ENCODE measurements around the gene NEDD4L. TPM values are rescaled to one million over a fixed set of nuclear protein-coding genes. Genes with fewer than 3 reads are reported as not detected.
"Not testable (repeated sequence)": the region's sequence is repeated elsewhere in the genome, so short reads cannot be mapped to it uniquely, and the experiment has no call there.

Gene NEDD4L
- polyA plus RNA-seq, 5 donors, result 62.8 to 107 (median 98.9) TPM

DNA sequence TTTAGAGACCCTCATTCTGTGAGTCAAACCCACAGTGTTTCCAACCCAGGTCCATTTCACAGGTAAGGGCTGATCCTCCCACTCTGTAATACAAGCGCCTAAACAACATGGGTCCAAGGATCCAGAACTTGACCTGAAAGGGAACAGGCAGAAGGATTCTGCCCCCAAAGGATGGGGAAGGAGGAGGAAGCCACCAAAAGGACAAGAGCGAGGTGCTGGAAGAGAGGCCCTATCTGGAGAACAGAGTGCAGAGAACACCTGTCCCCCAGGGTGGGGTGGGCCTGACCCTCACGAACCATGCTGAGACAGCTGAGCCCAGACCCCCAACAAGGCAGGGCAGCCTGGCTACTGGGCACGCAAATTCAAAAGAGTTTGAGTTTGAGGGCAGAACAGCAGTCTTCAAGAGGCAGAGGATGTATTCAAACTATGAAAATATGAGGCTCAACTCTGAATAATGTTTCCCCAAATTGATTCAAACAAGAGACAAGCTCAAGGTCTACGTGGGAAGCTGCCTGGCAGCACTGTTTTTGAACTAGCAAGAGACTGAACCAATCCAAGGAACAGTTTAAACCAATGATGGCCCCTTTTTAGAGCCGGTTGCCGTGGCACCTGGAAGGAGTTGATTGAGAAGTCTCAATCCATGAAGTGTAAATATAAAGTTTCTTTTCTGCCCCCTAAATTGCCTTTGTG lies 372.1 kb downstream of the NEDD4L start:
- DNase-seq, result no peak

DNA sequence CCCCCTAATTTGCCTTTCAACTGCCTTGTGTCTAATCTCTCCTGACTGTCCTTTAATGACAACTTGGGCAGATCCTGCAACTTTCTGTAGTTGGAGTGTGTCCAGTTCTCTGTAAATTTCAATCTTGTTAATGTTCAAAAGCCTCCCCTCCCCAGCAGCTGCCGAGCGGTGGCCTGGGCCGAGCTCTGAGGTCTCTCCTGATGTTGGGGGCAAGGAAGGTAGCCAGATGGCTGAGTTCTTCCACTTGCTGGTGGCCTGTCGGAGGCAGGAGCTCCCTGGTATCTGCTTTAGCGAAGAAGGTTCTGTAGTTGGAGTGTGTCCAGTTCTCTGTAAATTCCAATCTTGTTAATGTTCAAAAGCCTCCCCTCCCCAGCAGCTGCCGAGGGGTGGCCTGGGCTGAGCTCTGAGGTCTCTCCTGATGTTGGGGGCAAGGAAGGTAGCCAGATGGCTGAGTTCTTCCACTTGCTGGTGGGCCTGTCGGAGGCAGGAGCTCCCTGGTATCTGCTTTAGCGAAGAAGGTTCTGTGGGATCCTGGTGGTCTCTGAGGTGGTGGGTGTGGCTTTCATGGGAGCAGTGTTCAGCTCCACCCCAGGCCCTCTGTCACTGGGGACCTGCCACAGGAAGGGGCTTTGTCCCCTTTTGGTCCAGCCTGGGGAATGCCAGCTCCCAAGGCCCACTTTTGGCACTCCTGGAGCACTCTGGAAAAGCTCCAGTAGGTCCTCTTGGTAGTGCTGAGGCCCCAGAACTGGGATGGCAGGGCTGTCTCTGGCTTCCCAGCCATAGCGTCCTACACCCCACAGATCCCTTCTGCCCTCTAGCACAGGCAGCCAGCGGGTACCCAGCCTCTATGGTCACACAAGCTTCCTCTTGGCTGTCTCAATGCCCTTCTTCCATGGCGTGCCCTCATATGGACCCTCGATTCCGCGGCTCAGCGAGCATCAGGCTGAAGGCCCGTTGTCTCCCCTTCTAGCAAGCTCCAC lies 373.0 kb downstream of the NEDD4L start:
- DNase-seq, result no peak

GRCh38 chr18:58417752-58418151 lies 373.7 kb downstream of the NEDD4L start:
- no peak for DNase-seq

- no peak for DNase-seq
Observed at GRCh38 chr18:58418361-58418760, 374.3 kb downstream of the NEDD4L start.

- no peak for DNase-seq
Observed at GRCh38 chr18:58419587-58420199, 375.7 kb downstream of the NEDD4L start.

- no peak for DNase-seq
Observed at GRCh38 chr18:58426611-58427010, 382.6 kb downstream of the NEDD4L start.

GRCh38 chr18:58427321-58427720 lies 383.3 kb downstream of the NEDD4L start:
- DNase-seq, result no peak

DNA sequence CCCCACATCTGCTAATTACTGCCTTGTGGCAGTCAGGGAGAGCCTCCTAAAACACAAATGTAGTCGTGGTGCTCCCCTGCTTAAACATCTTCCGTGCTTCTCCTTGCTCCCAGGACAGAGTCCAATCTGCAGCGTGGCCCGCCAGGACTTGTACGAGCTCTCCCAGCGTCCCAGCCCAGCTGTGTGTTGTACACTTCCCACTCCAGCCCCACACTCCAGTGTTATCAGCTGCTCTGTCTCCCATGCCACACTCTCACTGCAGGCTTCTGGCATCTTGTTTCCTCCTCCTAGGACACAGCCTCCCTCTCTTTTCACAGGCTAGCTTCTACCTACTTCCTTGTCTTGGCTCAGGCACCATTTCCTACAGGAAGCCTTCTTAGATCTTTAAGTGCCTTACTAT lies 385.4 kb downstream of the NEDD4L start:
- DNase-seq, result peak; percentile 47 to 55

GRCh38 chr18:58431215-58431614 lies 387.2 kb downstream of the NEDD4L start:
- DNase-seq, result no peak

DNA sequence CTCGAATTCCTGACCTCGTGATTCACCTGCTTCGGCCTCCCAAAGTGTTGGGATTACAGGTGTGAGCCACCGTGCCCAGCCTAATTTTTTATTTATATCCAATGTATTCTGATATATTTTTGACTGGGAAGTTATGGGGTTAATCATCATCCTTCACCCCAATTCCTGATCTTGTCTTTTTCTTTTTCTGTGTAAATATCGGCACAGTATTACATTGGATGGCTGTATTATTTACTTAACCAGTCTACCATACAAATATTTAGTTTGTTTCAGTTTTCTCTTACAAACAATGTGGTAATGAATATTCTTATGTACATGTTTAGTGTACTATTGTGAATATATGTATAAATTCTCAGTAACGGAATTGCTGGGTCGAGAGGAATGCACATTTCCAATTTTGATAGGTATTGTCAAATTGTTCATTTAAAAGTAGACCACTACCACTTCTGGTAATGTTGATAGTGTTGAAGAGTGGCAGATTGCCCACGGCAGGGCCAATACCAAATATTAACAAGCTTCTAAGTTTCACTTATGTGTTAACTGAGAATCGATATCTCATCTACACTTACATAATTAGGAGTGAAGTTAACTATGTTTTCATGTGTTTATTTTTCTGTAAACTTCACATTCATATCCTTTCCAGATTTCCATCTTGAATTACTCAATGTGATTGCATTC lies 388.2 kb downstream of the NEDD4L start:
- DNase-seq, result no peak

DNA sequence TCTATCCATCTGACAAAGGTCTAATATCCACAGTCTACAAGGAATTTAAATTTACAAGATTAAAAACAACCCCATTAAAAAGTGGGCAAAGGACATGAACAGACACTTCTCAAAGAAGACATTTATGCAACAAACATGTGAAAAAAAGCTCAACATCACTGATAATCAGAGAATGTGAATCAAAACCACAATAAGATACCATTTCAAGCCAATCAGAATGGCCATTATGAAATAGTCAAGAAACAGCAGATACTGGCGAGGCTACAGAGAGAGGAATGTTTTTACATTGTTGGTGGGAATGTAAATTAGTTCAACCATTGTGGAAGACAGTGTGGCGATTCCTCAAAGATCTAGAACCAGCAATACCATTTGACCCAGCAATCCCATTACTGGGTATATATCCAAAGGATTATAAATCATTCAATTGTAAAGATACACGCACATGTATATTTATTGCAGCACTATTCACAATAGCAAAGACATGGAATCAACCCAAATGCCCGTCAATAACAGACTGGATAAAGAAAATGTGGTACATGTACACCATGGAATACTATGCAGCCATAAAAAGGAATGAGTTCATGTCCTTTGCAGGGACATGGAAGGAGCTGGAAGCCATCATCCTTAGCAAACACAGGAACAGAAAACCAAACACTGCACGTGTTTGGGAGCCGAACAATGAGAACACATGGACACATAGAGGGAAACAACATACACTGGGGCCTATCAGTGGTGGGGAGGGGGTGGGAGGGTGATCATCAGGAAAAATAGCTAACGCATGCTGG lies 391.4 kb downstream of the NEDD4L start:
- not testable (repeated sequence) for DNase-seq

DNA sequence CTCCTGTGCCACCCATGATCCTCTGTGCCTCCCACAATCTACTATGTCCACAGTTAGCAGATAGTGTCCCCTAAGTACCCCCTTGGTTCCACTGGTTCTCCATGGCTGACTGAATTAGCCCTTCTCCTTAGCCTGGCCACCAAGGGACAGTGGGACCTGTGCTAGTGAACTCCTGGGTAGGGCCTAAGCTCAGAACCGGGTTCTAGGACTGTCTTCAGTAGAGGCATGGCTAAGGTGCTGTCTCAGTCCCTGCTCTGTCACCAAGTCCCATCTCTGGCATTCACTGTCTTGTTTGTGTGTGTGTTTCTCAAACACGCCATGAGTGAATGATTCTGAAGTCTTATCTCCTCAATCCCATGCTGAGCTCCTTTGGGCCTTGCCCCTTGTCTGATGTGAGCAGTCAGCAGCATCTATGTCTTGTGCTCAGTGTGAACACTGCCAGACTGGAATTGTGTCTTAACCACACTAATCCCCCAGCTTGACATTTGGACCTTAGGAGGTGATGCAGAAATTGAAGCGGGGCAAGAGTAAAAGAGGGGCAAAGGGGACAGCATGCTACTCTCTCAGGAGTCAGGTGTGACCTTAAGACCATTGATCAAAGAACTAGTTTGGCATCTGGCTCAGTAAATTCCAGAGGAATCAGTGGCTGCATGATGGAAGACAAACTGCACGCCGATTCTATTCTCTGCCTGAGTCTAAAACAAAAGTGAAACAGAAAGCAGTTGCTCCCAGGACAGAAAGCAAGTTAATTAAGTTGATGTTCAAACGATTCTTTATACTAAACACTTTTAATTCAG lies 394.3 kb downstream of the NEDD4L start:
- DNase-seq, result no peak

- no peak for DNase-seq
Observed at GRCh38 chr18:58438958-58439300, 394.9 kb downstream of the NEDD4L start.

DNA sequence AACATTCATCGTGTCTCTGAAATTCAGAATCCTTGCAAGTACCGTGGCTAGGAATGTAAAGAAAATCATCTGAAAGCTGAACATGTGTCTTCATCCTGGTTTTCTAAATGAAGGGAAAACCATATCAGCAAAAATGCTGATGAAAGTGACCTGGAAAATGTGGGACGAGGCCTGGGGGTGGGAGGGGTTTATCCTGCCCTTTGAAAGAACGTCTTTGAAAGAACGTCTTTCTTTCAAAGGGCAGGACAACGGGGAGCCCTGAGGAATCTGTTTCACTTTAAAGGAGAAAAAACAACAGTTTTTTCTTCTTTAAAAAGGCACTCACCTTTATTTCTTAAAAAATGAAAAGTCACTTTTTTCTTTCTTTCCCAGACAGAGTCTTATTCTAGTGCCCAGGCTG lies 399.6 kb downstream of the NEDD4L start:
- no peak for DNase-seq

DNA sequence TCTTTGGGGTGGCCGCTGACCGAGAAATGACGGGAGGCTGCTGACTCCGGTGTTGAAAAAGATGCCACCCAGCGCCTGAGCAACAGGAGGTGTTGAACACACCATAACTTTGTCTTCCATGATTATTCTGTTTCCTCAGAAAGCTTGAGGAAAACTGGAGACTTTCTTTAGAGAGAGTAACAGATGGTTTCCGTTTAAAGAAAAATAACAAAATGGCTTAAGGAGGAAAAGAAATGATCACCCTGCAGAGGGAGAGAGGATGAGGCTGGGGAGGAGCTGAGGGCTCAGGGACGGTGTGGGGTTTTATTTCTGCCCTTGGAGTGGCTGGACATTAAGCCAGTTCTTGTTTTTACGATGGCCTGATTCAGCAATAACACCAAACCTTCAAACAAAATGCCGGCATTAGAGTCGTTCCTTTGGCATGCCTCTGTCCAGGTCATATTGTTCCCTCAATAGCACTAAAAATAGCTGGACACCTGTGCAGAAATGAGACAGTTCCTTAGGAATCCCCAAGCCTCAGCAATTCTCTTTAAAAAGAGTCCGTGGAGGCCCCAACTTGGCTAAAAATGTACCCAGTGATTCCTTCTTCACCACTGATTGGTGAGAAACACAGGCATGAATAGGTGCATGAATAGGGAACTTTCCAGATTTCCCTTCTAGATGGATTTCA lies 402.5 kb downstream of the NEDD4L start:
- no peak for DNase-seq

GRCh38 chr18:58447402-58448095 lies 403.5 kb downstream of the NEDD4L start:
- DNase-seq, result no peak

DNA sequence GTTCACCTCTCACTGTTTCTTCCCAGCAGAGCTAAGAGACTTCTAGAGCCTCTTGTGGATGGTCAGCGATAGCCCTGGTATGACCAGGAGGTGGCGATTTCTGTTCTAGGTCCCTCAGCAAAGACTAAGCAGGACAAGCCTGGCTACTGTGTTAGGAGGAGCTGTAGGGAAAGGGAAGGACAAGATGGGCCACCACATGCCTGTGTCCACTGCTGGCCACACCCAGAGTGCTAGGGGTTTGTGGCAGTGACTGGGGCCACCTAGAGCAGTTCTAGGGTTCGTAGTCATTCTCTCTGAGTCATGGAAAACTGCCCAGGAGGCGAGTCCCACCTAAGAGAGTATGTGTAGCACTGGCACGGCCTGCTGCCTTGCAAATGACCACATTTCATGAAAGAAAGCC lies 405.4 kb downstream of the NEDD4L start:
- no peak for DNase-seq

All from right lung (tissue), 5 donors.